ENCODE results near the gene GLI3. TPM values are rescaled to one million over a fixed set of nuclear protein-coding genes. Genes with fewer than 3 reads are reported as not detected.

Gene GLI3
- total and polyA plus RNA-seq, 2 donors from 2014 or later = 0.92 to 11.1 TPM

- Histone ChIP-seq H3K36me3 (ENCODE audit: control insufficient read depth in 2 of 3, insufficient read depth in 3 of 3, low read length in 3 of 3) (no peaks in the 10 kb centered on the region), H3K4me3 (ENCODE audit: low read length in 3 of 3) (no peak overlapping the region), H3K27me3 (ENCODE audit: control insufficient read depth, insufficient read depth, low read length) (no peaks in the 10 kb centered on the region), H3K4me1 (ENCODE audit: control insufficient read depth in 2 of 3, insufficient read depth in 2 of 3, low read depth in 1 of 3, low read length in 3 of 3) (peaks cover 0 to 9% (median 0%) of the 10 kb centered on the region in 3 donors), H3K9me3 (ENCODE audit: control insufficient read depth in 2 of 3, insufficient read depth in 1 of 3, low read length in 3 of 3) (no peaks in the 10 kb centered on the region), H3K27ac (ENCODE audit: low read depth in 2 of 2, low read length in 2 of 2) (no peak overlapping the region), H3K9ac (ENCODE audit: low read length in 3 of 3) (no peak overlapping the region)
- TF ChIP-seq CTCF (IDR thresholded peaks at IDR 0.05; ENCODE audit: borderline replicate concordance, extremely low read depth, insufficient read depth) = no peak
- intact Hi-C loops (cut with DNase I) = no loop called here
- no peak for FAIRE-seq
- peak in 3 of 5 donors; percentile 50 to 86 (median 53) for DNase-seq
Measured at GRCh38 chr7:42222891-42223290, 14.1 kb downstream of the GLI3 start.

- FAIRE-seq = no peak
- H3K36me3 ChIP-seq (ENCODE audit: control insufficient read depth in 2 of 3, insufficient read depth in 3 of 3, low read length in 3 of 3) = no peaks in the 10 kb centered on the region
- intact Hi-C loops (cut with DNase I) = no loop called here
- no peak for DNase-seq
- no peaks in the 10 kb centered on the region for H3K27me3 ChIP-seq (ENCODE audit: control insufficient read depth, insufficient read depth, low read length)
- no peak overlapping the region for H3K27ac ChIP-seq (ENCODE audit: low read depth in 2 of 2, low read length in 2 of 2)
- no peak for TF ChIP-seq CTCF (IDR thresholded peaks at IDR 0.05; ENCODE audit: borderline replicate concordance, extremely low read depth, insufficient read depth)
- H3K9me3 ChIP-seq (ENCODE audit: control insufficient read depth in 2 of 3, insufficient read depth in 1 of 3, low read length in 3 of 3) = no peaks in the 10 kb centered on the region
- H3K4me3 ChIP-seq (ENCODE audit: low read length in 3 of 3) = no peak overlapping the region
- H3K9ac ChIP-seq (ENCODE audit: low read length in 3 of 3) = no peak overlapping the region
- peaks cover 0 to 7% (median 0%) of the 10 kb centered on the region in 3 donors for H3K4me1 ChIP-seq (ENCODE audit: control insufficient read depth in 2 of 3, insufficient read depth in 2 of 3, low read depth in 1 of 3, low read length in 3 of 3)
Measured at GRCh38 chr7:42222125-42222524, 14.9 kb downstream of the GLI3 start.

DNA sequence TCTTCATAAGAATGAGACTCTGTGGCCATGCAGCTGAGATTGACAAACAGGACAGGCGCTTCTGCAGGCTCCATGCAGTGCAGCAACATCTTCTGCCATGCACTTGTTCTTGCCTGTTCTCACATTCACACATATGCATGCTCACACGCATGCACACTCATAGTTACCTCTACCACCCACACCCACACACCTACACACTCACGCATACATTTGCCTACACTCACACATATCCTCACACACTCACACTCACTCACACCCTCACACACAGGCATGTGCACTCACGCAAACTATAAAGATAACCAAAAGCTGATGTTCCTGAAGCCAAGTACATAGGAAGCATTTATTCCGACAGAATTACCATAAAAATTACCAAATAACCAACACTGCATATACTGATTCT, 15.7 kb downstream of the GLI3 start:
- no peak overlapping the region for H3K27ac ChIP-seq (ENCODE audit: low read depth in 2 of 2, low read length in 2 of 2)
- DNase-seq (no peak), FAIRE-seq (no peak)
- H3K9ac ChIP-seq (ENCODE audit: low read length in 3 of 3) = no peak overlapping the region
- H3K27me3 ChIP-seq (ENCODE audit: control insufficient read depth, insufficient read depth, low read length) = no peaks in the 10 kb centered on the region
- no peaks in the 10 kb centered on the region for H3K4me1 ChIP-seq (ENCODE audit: control insufficient read depth in 2 of 3, insufficient read depth in 2 of 3, low read depth in 1 of 3, low read length in 3 of 3)
- no peaks in the 10 kb centered on the region for H3K9me3 ChIP-seq (ENCODE audit: control insufficient read depth in 2 of 3, insufficient read depth in 1 of 3, low read length in 3 of 3)
- H3K4me3 ChIP-seq (ENCODE audit: low read length in 3 of 3) = no peak overlapping the region
- H3K36me3 ChIP-seq (ENCODE audit: control insufficient read depth in 2 of 3, insufficient read depth in 3 of 3, low read length in 3 of 3) = no peaks in the 10 kb centered on the region
- intact Hi-C loops (cut with DNase I) = no loop called here
- no peak for TF ChIP-seq CTCF (IDR thresholded peaks at IDR 0.05; ENCODE audit: borderline replicate concordance, extremely low read depth, insufficient read depth)

- FAIRE-seq (no peak), DNase-seq (no peak)
- Histone ChIP-seq H3K36me3 (ENCODE audit: control insufficient read depth in 2 of 3, insufficient read depth in 3 of 3, low read length in 3 of 3) (no peaks in the 10 kb centered on the region), H3K9me3 (ENCODE audit: control insufficient read depth in 2 of 3, insufficient read depth in 1 of 3, low read length in 3 of 3) (no peaks in the 10 kb centered on the region), H3K27ac (ENCODE audit: low read depth in 2 of 2, low read length in 2 of 2) (no peak overlapping the region), H3K9ac (ENCODE audit: low read length in 3 of 3) (no peak overlapping the region), H3K4me1 (ENCODE audit: control insufficient read depth in 2 of 3, insufficient read depth in 2 of 3, low read depth in 1 of 3, low read length in 3 of 3) (no peaks in the 10 kb centered on the region), H3K4me3 (ENCODE audit: low read length in 3 of 3) (no peak overlapping the region), H3K27me3 (ENCODE audit: control insufficient read depth, insufficient read depth, low read length) (no peaks in the 10 kb centered on the region)
- no peak for TF ChIP-seq CTCF (IDR thresholded peaks at IDR 0.05; ENCODE audit: borderline replicate concordance, extremely low read depth, insufficient read depth)
- intact Hi-C loops (cut with DNase I) = no loop called here
Measured at GRCh38 chr7:42219447-42219846, 17.6 kb downstream of the GLI3 start.

All from kidney (tissue), 14 donors.